SK-N-SH (cell line): ENCODE measurements around the gene BCAS3. TPM values are rescaled to one million over a fixed set of nuclear protein-coding genes. Genes with fewer than 3 reads are reported as not detected.

Experiments used
- CTCF ChIA-PET: fragments of 300-600, 350-600 bp; formaldehyde crosslinking; extraction: SDS; loops from one replicate; lab custom pipeline; 2021; lab: Yijun Ruan, JAX
- POLR2A ChIA-PET: fragments of 350-600 bp; sonication (Branson Sonifier 250); formaldehyde crosslinking; extraction: SDS; loops from one replicate; lab custom pipeline; 2020; ENCODE audit warnings: antibody characterized with exemption, inconsistent platforms; lab: Yijun Ruan, JAX
- DNase-seq: peaks from one replicate; pipeline ENCODE4 v3.0.0; 2012
- H2AFZ ChIP-seq: fragments of 200-600 bp; sonication (generic); 2 replicates; pipeline ENCODE4 v1.8.1; 2016; ENCODE audit warnings: antibody characterized with exemption, mild to moderate bottlenecking, low read depth
- H3F3A ChIP-seq: fragments of 200-600 bp; sonication (generic); replicated peaks from 2 replicates; pipeline ENCODE3; 2016; ENCODE audit warnings: antibody characterized with exemption, mild to moderate bottlenecking; ENCODE audit not compliant: insufficient read depth
- H3K27ac ChIP-seq, 2 experiments: fragments of 200-500 bp in 1 of 2; fragments of 200-600 bp in 1 of 2; sonication (Bioruptor generic) in 1 of 2; sonication (generic), shearing (Covaris generic) in 1 of 2; 2 replicates each; pipeline versions ENCODE4 v1.5.1 to v1.6.1; 2014 to 2016; ENCODE audit warnings: low read depth in 2 of 2, inconsistent platforms in 1 of 2, low read length in 1 of 2, mild to moderate bottlenecking in 1 of 2, mixed read lengths in 1 of 2
- H3K27me3 ChIP-seq: fragments of 200-600 bp; sonication (generic), shearing (Covaris generic); 2 replicates; pipeline ENCODE4 v1.6.1; 2016; ENCODE audit warnings: mixed run types; ENCODE audit not compliant: insufficient read depth
- H3K36me3 ChIP-seq, 2 experiments: fragments of 200-500 bp in 1 of 2; fragments of 200-600 bp in 1 of 2; sonication (Bioruptor generic) in 1 of 2; sonication (generic) in 1 of 2; replicated peaks in 1 of 2; 2 replicates each; pipeline versions ENCODE3 to v1.5.1; 2014 to 2016; ENCODE audit warnings: low read length in 1 of 2, mild to moderate bottlenecking in 1 of 2; ENCODE audit not compliant: insufficient read depth in 2 of 2, control insufficient read depth in 1 of 2
- H3K4me1 ChIP-seq, 2 experiments: fragments of 200-500 bp in 1 of 2; fragments of 200-600 bp in 1 of 2; sonication (Bioruptor generic) in 1 of 2; sonication (generic), shearing (Covaris generic) in 1 of 2; 2 replicates each; pipeline versions ENCODE4 v1.5.1 to v1.6.1; 2014 to 2016; ENCODE audit warnings: low read depth in 1 of 2, low read length in 1 of 2, mixed run types in 1 of 2; ENCODE audit not compliant: insufficient read depth in 2 of 2, control insufficient read depth in 1 of 2
- H3K4me2 ChIP-seq: fragments of 200-600 bp; sonication (generic), shearing (Covaris generic); 2 replicates; pipeline ENCODE4 v1.6.1; 2017; ENCODE audit warnings: mixed run types
- H3K4me3 ChIP-seq, 2 experiments: fragments of 200-500 bp in 1 of 2; fragments of 200-600 bp in 1 of 2; sonication (Bioruptor generic) in 1 of 2; sonication (generic), shearing (Covaris generic) in 1 of 2; 2 replicates each; pipeline versions ENCODE4 v1.5.1 to v1.8.1; 2014 to 2016; ENCODE audit warnings: low read depth in 2 of 2, inconsistent platforms in 1 of 2, low read length in 1 of 2, mild to moderate bottlenecking in 1 of 2, mixed read lengths in 1 of 2, moderate library complexity in 1 of 2
- H3K79me2 ChIP-seq: fragments of 200-600 bp; sonication (generic); 2 replicates; pipeline ENCODE4 v1.8.1; 2017; ENCODE audit warnings: mild to moderate bottlenecking; ENCODE audit not compliant: insufficient read depth
- H3K9ac ChIP-seq: fragments of 200-600 bp; sonication (generic); 2 replicates; pipeline ENCODE4 v1.6.1; 2017; ENCODE audit warnings: mixed run types
- H3K9me2 ChIP-seq: fragments of 200-600 bp; sonication (generic); 2 replicates; pipeline ENCODE4 v1.6.1; 2017; ENCODE audit warnings: mixed run types
- H3K9me3 ChIP-seq: fragments of 200-600 bp; sonication (generic); 2 replicates; pipeline ENCODE4 v1.6.1; 2017; ENCODE audit warnings: mixed run types, mild to moderate bottlenecking, moderate library complexity
- H4K20me1 ChIP-seq: fragments of 200-600 bp; sonication (generic); 2 replicates; pipeline ENCODE4 v1.6.1; 2017; ENCODE audit warnings: mild to moderate bottlenecking, mixed run types; ENCODE audit not compliant: insufficient read depth
- FOSL2 ChIP-seq: IDR thresholded peaks from 2 replicates; pipeline ENCODE4 v1.4.0; 2012; ENCODE audit warnings: low read depth, mild to moderate bottlenecking, moderate library complexity, borderline replicate concordance
- GATA2 ChIP-seq: sonication (generic); formaldehyde crosslinking; IDR thresholded peaks from 2 replicates; pipeline ENCODE4 v1.5.0; 2020; ENCODE audit warnings: mild to moderate bottlenecking, missing genetic modification reagents
- JUND ChIP-seq: IDR thresholded peaks from 2 replicates; pipeline ENCODE4 v1.4.0; 2012
- MAX ChIP-seq: IDR thresholded peaks from 2 replicates; pipeline ENCODE4 v1.4.0; 2012; ENCODE audit warnings: low read depth
- MXI1 ChIP-seq: IDR thresholded peaks from 2 replicates; pipeline ENCODE4 v1.6.1; 2012; ENCODE audit warnings: mild to moderate bottlenecking, low read depth, low read length, improper control_type of control experiment
- NFIC ChIP-seq: IDR thresholded peaks from 2 replicates; pipeline ENCODE4 v1.4.0; 2012; ENCODE audit warnings: borderline replicate concordance
- PBX3 ChIP-seq: IDR thresholded peaks from 2 replicates; pipeline ENCODE4; 2012
- RAD21 ChIP-seq: IDR thresholded peaks from 2 replicates; pipeline ENCODE4 v1.6.1; 2012; ENCODE audit warnings: mild to moderate bottlenecking, low read length
- RCOR1 ChIP-seq: fragments of 150-350 bp; IDR thresholded peaks from 2 replicates; pipeline ENCODE4 v1.6.1; 2017; ENCODE audit warnings: antibody characterized with exemption, low read length
- USF1 ChIP-seq: IDR thresholded peaks from 2 replicates; pipeline ENCODE4 v1.4.0; 2012; ENCODE audit warnings: low read depth, borderline replicate concordance
- USF2 ChIP-seq: fragments of 150-350 bp; IDR thresholded peaks from 2 replicates; pipeline ENCODE4 v1.6.1; 2017; ENCODE audit warnings: antibody characterized with exemption, low read length, low read depth, borderline replicate concordance
- WGBS: methylation state at CpG from one replicate; pipeline ENCODE4 v1.1.6; 2017; ENCODE audit warnings: low lambda C conversion rate; 5-methylcytosine and 5-hydroxymethylcytosine counted together
- polyA plus RNA-seq, 3 experiments: library from polyadenylated mRNA; depleted of rRNA; stranded (reverse); fragments of >200 nt; gene quantifications; 2 replicates each; pipeline ENCODE4 v1.2.3, GENCODE V29; 2012

BCAS3 gene
- polyA plus RNA-seq, 1 of the 3 experiments (the other 2 are of a cell fraction), result 5.9 TPM

- H3K27me3 ChIP-seq, result no peaks in the 10 kb centered on the region
- H3K79me2 ChIP-seq, result no peaks in the 10 kb centered on the region
- ChIA-PET POLR2A (no interaction called here), CTCF (no interaction called here)
- no peak overlapping the region for H3K4me2 ChIP-seq
- no peak overlapping the region for H3K9ac ChIP-seq
- H3K36me3 ChIP-seq, result no peaks in the 10 kb centered on the region
- DNase-seq, result no peak
- no peak overlapping the region for H3K4me3 ChIP-seq
- TF ChIP-seq NFIC (peak; percentile 57; the same call in 1 of the 2 replicates), USF1 (no peak)
- TF ChIP-seq, all 33 proteins: peak for 1
- 93% methylated on average over 5 of the region's 5 CpGs for WGBS
- Histone ChIP-seq H3K27ac (no peak overlapping the region), H2AFZ (no peak overlapping the region), H3K4me1 (peaks cover 0 to 22% of the 10 kb centered on the region in 2 experiments; a peak in 2 of 4 replicates), H3F3A (peaks cover 7% of the 10 kb centered on the region), H4K20me1 (no peaks in the 10 kb centered on the region), H3K9me3 (no peaks in the 10 kb centered on the region), H3K9me2 (no peaks in the 10 kb centered on the region)
These were observed 529.3 kb downstream of the BCAS3 start for GRCh38 chr17:61206922-61207321.

- TF ChIP-seq JUND (no peak), MAX (0 out of 2 replicates have a peak, but pooled peaks have one; percentile 38), USF2 (no peak), NFIC (no peak), GATA2 (CRISPR knock-in tag) (peak; percentile 15; the same call in 1 of the 2 replicates), FOSL2 (peak; percentile 40; the same call in 1 of the 2 replicates), RAD21 (no peak), PBX3 (no peak), RCOR1 (no peak), MXI1 (no peak)
- peak overlapping the region; percentile 3; the same call in 1 of the 2 replicates for H3K9ac ChIP-seq
- H3K9me2 ChIP-seq, result no peaks in the 10 kb centered on the region
- H3K79me2 ChIP-seq, result no peaks in the 10 kb centered on the region
- peaks cover 0 to 22% of the 10 kb centered on the region in 2 experiments; a peak in 2 of 4 replicates for H3K4me1 ChIP-seq
- H3K27ac ChIP-seq, result peak overlapping the region; percentile 3 to 43; a peak in 2 of 4 replicates
- no peaks in the 10 kb centered on the region for H3K27me3 ChIP-seq
- DNase-seq, result no peak
- ChIA-PET POLR2A (interaction anchor here (0.8 kb wide), 1 partner anchor 47 kb away, joined by 3 read pairs; no protein-coding TSS in a partner anchor), CTCF (interaction anchor here (1.2 to 2.2 kb wide), 4 partner anchors 10 to 53 kb away, joined by 3 to 10 read pairs (median 6); no protein-coding TSS in a partner anchor)
- H3K4me3 ChIP-seq, result no peak overlapping the region; a peak in 1 of 4 replicates
- H3K9me3 ChIP-seq, result no peaks in the 10 kb centered on the region
- H3K36me3 ChIP-seq, result no peaks in the 10 kb centered on the region
- H4K20me1 ChIP-seq, result no peaks in the 10 kb centered on the region
- WGBS, result 54% methylated on average over 6 of the region's 6 CpGs
- H3F3A ChIP-seq, result peaks cover 4% of the 10 kb centered on the region
- peak overlapping the region; percentile 43 for H2AFZ ChIP-seq
- H3K4me2 ChIP-seq, result peak overlapping the region; percentile 49
These were observed 530.9 kb downstream of the BCAS3 start for GRCh38 chr17:61208301-61209105.
